ENCODE results near the gene MOB3B. TPM values are rescaled to one million over a fixed set of nuclear protein-coding genes. Genes with fewer than 3 reads are reported as not detected.

MOB3B gene
- total RNA-seq, 1 donor from 2014 or later = 14.8 TPM

GRCh38 chr9:27445688-27446087 lies 83.9 kb downstream of the MOB3B start:
- peaks cover 5% of the 10 kb centered on the region for H3K9me3 Mint-ChIP-seq
- peaks cover 2% of the 10 kb centered on the region for H3K36me3 Mint-ChIP-seq
- no peak for DNase-seq (ENCODE audit: low spot score in 2 of 2, unreplicated experiment in 2 of 2)
- peaks cover 30% of the 10 kb centered on the region for H3K4me1 Mint-ChIP-seq
- no peak overlapping the region for H3K4me3 Mint-ChIP-seq
- no peak overlapping the region for H3K27ac Mint-ChIP-seq
- no peak for TF ChIP-seq CTCF (IDR thresholded peaks at IDR 0.05; ENCODE audit: unreplicated experiment)
- H3K27me3 Mint-ChIP-seq (ENCODE audit: low read depth) = no peaks in the 10 kb centered on the region

- H3K36me3 Mint-ChIP-seq = peaks cover 2% of the 10 kb centered on the region
- no peak for DNase-seq (ENCODE audit: low spot score in 2 of 2, unreplicated experiment in 2 of 2)
- no peak overlapping the region for H3K4me3 Mint-ChIP-seq
- peaks cover 5% of the 10 kb centered on the region for H3K9me3 Mint-ChIP-seq
- H3K4me1 Mint-ChIP-seq = peaks cover 27% of the 10 kb centered on the region
- TF ChIP-seq CTCF (IDR thresholded peaks at IDR 0.05; ENCODE audit: unreplicated experiment) = no peak
- H3K27ac Mint-ChIP-seq = peak overlapping the region; percentile 61
- no peaks in the 10 kb centered on the region for H3K27me3 Mint-ChIP-seq (ENCODE audit: low read depth)
These were observed 84.5 kb downstream of the MOB3B start for GRCh38 chr9:27445057-27445595.

- DNase-seq (ENCODE audit: low spot score in 2 of 2, unreplicated experiment in 2 of 2) = no peak
- Mint-ChIP-seq H3K4me1 (peaks cover 40% of the 10 kb centered on the region), H3K4me3 (no peak overlapping the region), H3K36me3 (peaks cover 2% of the 10 kb centered on the region), H3K9me3 (peaks cover 5% of the 10 kb centered on the region), H3K27ac (no peak overlapping the region), H3K27me3 (ENCODE audit: low read depth) (no peaks in the 10 kb centered on the region)
- no peak for TF ChIP-seq CTCF (IDR thresholded peaks at IDR 0.05; ENCODE audit: unreplicated experiment)
These were observed 87.2 kb downstream of the MOB3B start for GRCh38 chr9:27442464-27442863.

- peaks cover 38% of the 10 kb centered on the region for H3K4me1 Mint-ChIP-seq
- no peak overlapping the region for H3K4me3 Mint-ChIP-seq
- TF ChIP-seq CTCF (IDR thresholded peaks at IDR 0.05; ENCODE audit: unreplicated experiment) = no peak
- H3K27ac Mint-ChIP-seq = no peak overlapping the region
- no peak for DNase-seq (ENCODE audit: low spot score in 2 of 2, unreplicated experiment in 2 of 2)
- H3K9me3 Mint-ChIP-seq = peaks cover 5% of the 10 kb centered on the region
- no peaks in the 10 kb centered on the region for H3K27me3 Mint-ChIP-seq (ENCODE audit: low read depth)
- H3K36me3 Mint-ChIP-seq = peaks cover 2% of the 10 kb centered on the region
These were observed 87.9 kb downstream of the MOB3B start for GRCh38 chr9:27441741-27442070.

- H3K36me3 Mint-ChIP-seq = peaks cover 2% of the 10 kb centered on the region
- peaks cover 6% of the 10 kb centered on the region for H3K9me3 Mint-ChIP-seq
- H3K27ac Mint-ChIP-seq = no peak overlapping the region
- H3K4me3 Mint-ChIP-seq = no peak overlapping the region
- no peaks in the 10 kb centered on the region for H3K27me3 Mint-ChIP-seq (ENCODE audit: low read depth)
- DNase-seq (ENCODE audit: low spot score in 2 of 2, unreplicated experiment in 2 of 2) = no peak
- peaks cover 40% of the 10 kb centered on the region for H3K4me1 Mint-ChIP-seq
- TF ChIP-seq CTCF (IDR thresholded peaks at IDR 0.05; ENCODE audit: unreplicated experiment) = no peak
These were observed 88.5 kb downstream of the MOB3B start for GRCh38 chr9:27440888-27441740.

All from mesothelial cell of epicardium (in vitro differentiated cells).